GM23338 (cell line): Measurements from ENCODE around the gene PUS1. TPM values are rescaled to one million over a fixed set of nuclear protein-coding genes. Genes with fewer than 3 reads are reported as not detected.

Experiments
- EZH2 ChIP-seq: fragments of 200-600 bp; sonication (generic); IDR thresholded peaks from one replicate; pipeline ENCODE4 v1.8.0; 2017; ENCODE audit warnings: antibody characterized with exemption, mild to moderate bottlenecking, low read depth; ENCODE audit not compliant: unreplicated experiment
- REST ChIP-seq: IDR thresholded peaks from one replicate; pipeline ENCODE4 v1.6.1; 2018; ENCODE audit warnings: antibody characterized with exemption; ENCODE audit not compliant: unreplicated experiment
- ZNF462 ChIP-seq: fragments of 250-450 bp; sonication (Bioruptor Pico); IDR thresholded peaks from 2 replicates; pipeline ENCODE4 v1.5.0; 2020; ENCODE audit warnings: mild to moderate bottlenecking, moderate library complexity
- polyA plus RNA-seq: library from polyadenylated mRNA; unstranded; fragments of >200 nt; fragmentation: Nextera tagmentation; extraction: Ambion mirVana; gene quantifications from 2 replicates; pipeline ENCODE4 v1.2.1, GENCODE V29; 2016
- total RNA-seq: library from RNA; depleted of rRNA; stranded (reverse); fragments of >200 nt; shearing (Covaris generic); gene quantifications from 2 replicates; pipeline ENCODE4 v1.2.3, GENCODE V29; 2014

Gene PUS1
- total and polyA plus RNA-seq, 2 experiments from 2014 or later = 52.4 to 73.0 TPM

- no peak for TF ChIP-seq REST
- TF ChIP-seq EZH2 = no peak
- TF ChIP-seq ZNF462 (CRISPR knock-in tag) = no peak
Observed at GRCh38 chr12:131893605-131894312, 35.3 kb upstream of the PUS1 start (continued).
